OCI-LY3 (cell line): ENCODE measurements around the gene KRT35.

Source experiments
- H2AFZ ChIP-seq: fragments of 200-600, 300-600 bp; shearing (Covaris generic); 2 replicates; pipeline ENCODE4 v1.6.0; 2014; ENCODE audit warnings: antibody characterized with exemption, low read depth, low read length
- H3K27ac ChIP-seq: fragments of 200-600, 300-600 bp; sonication (generic); 2 replicates; pipeline ENCODE4 v1.5.1; 2014; ENCODE audit warnings: mild to moderate bottlenecking, low read length, moderate library complexity, mixed read lengths
- H3K27me3 ChIP-seq: fragments of 200-600, 300-600 bp; sonication (generic); 2 replicates; pipeline ENCODE4 v1.6.1; 2014; ENCODE audit warnings: low read depth, low read length, mixed read lengths
- H3K36me3 ChIP-seq: fragments of 200-600, 300-600 bp; sonication (generic); replicated peaks from 2 replicates; pipeline ENCODE3; 2014; ENCODE audit warnings: low read depth, low read length, mixed read lengths
- H3K4me1 ChIP-seq: fragments of 300-600, 200-600 bp; sonication (generic); 2 replicates; pipeline ENCODE4 v1.6.1; 2014; ENCODE audit warnings: low read length, mixed read lengths
- H3K4me2 ChIP-seq: fragments of 200-600, 300-600 bp; sonication (generic); 2 replicates; pipeline ENCODE4 v1.6.1; 2014; ENCODE audit warnings: low read length, mixed read lengths
- H3K4me3 ChIP-seq: fragments of 300-600, 200-600 bp; sonication (generic); 2 replicates; pipeline ENCODE4 v1.5.1; 2014; ENCODE audit warnings: antibody characterized with exemption, mild to moderate bottlenecking, low read length, moderate library complexity
- H3K79me2 ChIP-seq: fragments of 300-600, 200-600 bp; shearing (Covaris generic); 2 replicates; pipeline ENCODE4 v1.6.1; 2014; ENCODE audit warnings: mild to moderate bottlenecking, low read length, mixed read lengths
- H3K9ac ChIP-seq: fragments of 300-600, 200-600 bp; shearing (Covaris generic); 2 replicates; pipeline ENCODE4 v1.6.0; 2014; ENCODE audit warnings: mild to moderate bottlenecking, low read length, moderate library complexity
- H3K9me3 ChIP-seq: fragments of 200-600, 300-600 bp; shearing (Covaris generic); 2 replicates; pipeline ENCODE4 v1.6.1; 2014; ENCODE audit warnings: low read length, mixed read lengths; ENCODE audit not compliant: insufficient read depth
- H4K20me1 ChIP-seq: fragments of 200-600, 300-600 bp; sonication (generic); 2 replicates; pipeline ENCODE4 v1.6.1; 2016; ENCODE audit warnings: low read length, mixed read lengths; ENCODE audit not compliant: insufficient read depth
- EZH2phosphoT487 ChIP-seq: fragments of 200-600 bp; shearing (Covaris generic); IDR thresholded peaks from 2 replicates; pipeline ENCODE4 v1.6.1; 2018; ENCODE audit warnings: antibody characterized with exemption, mixed run types, low read depth
- TF ChIP-seq, protein P1 (sequence below): fragments of 200-600, 300-600 bp; sonication (generic); IDR thresholded peaks from 2 replicates; pipeline ENCODE4 v1.5.1; 2014; ENCODE audit warnings: antibody characterized with exemption, low read length, low read depth

The KRT35 gene

GRCh38 chr17:41527063-41528023 lies 46.4 kb upstream of the KRT35 start:
- H3K9ac ChIP-seq: no peak overlapping the region

DNA sequence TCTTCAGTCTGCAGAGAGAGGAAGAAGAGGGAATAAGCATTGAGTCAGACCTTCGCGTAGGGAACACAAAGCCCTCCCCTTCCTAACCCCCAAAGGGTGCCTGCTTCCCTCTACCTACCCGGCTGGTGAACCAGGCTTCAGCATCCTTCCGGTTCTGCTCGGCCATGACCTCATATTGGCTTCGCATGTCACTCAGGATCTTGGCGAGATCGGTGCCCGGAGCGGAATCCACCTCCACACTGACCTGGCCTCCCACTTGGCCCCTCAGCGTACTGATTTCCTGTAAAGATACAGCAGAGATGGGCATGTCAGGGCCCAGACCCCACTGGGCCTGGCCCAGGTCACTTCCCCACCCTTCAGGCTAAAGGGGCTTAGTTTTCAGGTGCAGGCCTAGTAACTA lies 43.3 kb upstream of the KRT35 start:
- Histone ChIP-seq H3K4me1 (no peaks in the 10 kb centered on the region), H3K79me2 (no peaks in the 10 kb centered on the region), H3K27ac (no peak overlapping the region), H3K36me3 (no peaks in the 10 kb centered on the region), H3K9me3 (no peaks in the 10 kb centered on the region), H3K27me3 (peaks cover under 1% of the 10 kb centered on the region; the same call in 1 of the 2 replicates), H4K20me1 (no peaks in the 10 kb centered on the region), H3K9ac (no peak overlapping the region), H2AFZ (no peak overlapping the region), H3K4me2 (no peak overlapping the region), H3K4me3 (no peak overlapping the region)
- TF ChIP-seq, protein P1, sequence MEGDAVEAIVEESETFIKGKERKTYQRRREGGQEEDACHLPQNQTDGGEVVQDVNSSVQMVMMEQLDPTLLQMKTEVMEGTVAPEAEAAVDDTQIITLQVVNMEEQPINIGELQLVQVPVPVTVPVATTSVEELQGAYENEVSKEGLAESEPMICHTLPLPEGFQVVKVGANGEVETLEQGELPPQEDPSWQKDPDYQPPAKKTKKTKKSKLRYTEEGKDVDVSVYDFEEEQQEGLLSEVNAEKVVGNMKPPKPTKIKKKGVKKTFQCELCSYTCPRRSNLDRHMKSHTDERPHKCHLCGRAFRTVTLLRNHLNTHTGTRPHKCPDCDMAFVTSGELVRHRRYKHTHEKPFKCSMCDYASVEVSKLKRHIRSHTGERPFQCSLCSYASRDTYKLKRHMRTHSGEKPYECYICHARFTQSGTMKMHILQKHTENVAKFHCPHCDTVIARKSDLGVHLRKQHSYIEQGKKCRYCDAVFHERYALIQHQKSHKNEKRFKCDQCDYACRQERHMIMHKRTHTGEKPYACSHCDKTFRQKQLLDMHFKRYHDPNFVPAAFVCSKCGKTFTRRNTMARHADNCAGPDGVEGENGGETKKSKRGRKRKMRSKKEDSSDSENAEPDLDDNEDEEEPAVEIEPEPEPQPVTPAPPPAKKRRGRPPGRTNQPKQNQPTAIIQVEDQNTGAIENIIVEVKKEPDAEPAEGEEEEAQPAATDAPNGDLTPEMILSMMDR: no peak
- no peak for TF ChIP-seq EZH2phosphoT487

More at GRCh38 chr17:41527063-41528023, 46.4 kb upstream of the KRT35 start:
- no peaks in the 10 kb centered on the region for H3K9me3 ChIP-seq
- no peak overlapping the region for H3K4me3 ChIP-seq
- H3K27me3 ChIP-seq: peaks cover 20% of the 10 kb centered on the region; the same call in 1 of the 2 replicates
- TF ChIP-seq, protein P1: no peak
- TF ChIP-seq EZH2phosphoT487: no peak
- no peaks in the 10 kb centered on the region for H3K4me1 ChIP-seq
- H2AFZ ChIP-seq: no peak overlapping the region
- no peaks in the 10 kb centered on the region for H4K20me1 ChIP-seq
- no peak overlapping the region for H3K4me2 ChIP-seq
- no peak overlapping the region for H3K27ac ChIP-seq
- H3K79me2 ChIP-seq: no peaks in the 10 kb centered on the region
- H3K36me3 ChIP-seq: no peaks in the 10 kb centered on the region

GRCh38 chr17:41523787-41524186 lies 42.8 kb upstream of the KRT35 start:
- Histone ChIP-seq H4K20me1 (no peaks in the 10 kb centered on the region), H3K27me3 (peaks cover 5% of the 10 kb centered on the region; the same call in 1 of the 2 replicates), H3K4me3 (no peak overlapping the region), H3K4me2 (no peak overlapping the region), H3K4me1 (no peaks in the 10 kb centered on the region), H3K9ac (no peak overlapping the region), H3K36me3 (no peaks in the 10 kb centered on the region), H2AFZ (no peak overlapping the region), H3K9me3 (no peaks in the 10 kb centered on the region), H3K79me2 (no peaks in the 10 kb centered on the region), H3K27ac (no peak overlapping the region)
- TF ChIP-seq, protein P1: no peak

DNA sequence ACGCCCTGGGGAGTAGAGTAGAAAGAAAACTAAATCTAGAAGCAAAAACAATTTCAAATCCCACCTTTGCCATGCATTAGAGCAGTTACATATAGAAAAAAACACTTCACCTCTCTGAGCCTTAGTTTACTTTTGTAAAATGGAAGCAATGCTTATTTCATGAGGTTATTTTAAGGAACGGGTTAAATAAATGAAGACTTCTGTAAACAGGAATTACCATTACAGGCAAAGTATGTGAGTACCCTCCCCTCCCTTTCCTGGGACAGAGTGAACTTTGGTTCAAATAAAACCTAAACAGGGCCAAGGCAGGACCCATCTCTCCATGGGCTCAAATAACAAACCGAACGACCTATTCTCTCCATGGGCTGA lies 42.3 kb upstream of the KRT35 start:
- Histone ChIP-seq H3K4me2 (no peak overlapping the region), H2AFZ (no peak overlapping the region), H3K27ac (no peak overlapping the region), H3K4me1 (no peaks in the 10 kb centered on the region), H3K27me3 (peaks cover 9% of the 10 kb centered on the region), H4K20me1 (no peaks in the 10 kb centered on the region), H3K79me2 (no peaks in the 10 kb centered on the region), H3K4me3 (no peak overlapping the region), H3K9ac (no peak overlapping the region), H3K9me3 (no peaks in the 10 kb centered on the region), H3K36me3 (no peaks in the 10 kb centered on the region)
- TF ChIP-seq, protein P1: no peak
- TF ChIP-seq EZH2phosphoT487: no peak
